ENCODE results near the gene CPNE7. TPM values are rescaled to one million over a fixed set of nuclear protein-coding genes. Genes with fewer than 3 reads are reported as not detected.

The CPNE7 gene
- total RNA-seq, 1 experiment from 2014 or later, result 108 TPM

GRCh38 chr16:89576153-89577054, 846 bp downstream of the CPNE7 start:
- Histone ChIP-seq H3K27ac (ENCODE audit: low read depth, low read length, poor library complexity, severe bottlenecking) (peak overlapping the region; percentile 83), H3K4me1 (ENCODE audit: insufficient read depth, low read length, poor library complexity, severe bottlenecking) (peaks cover 17% of the 10 kb centered on the region), H3K36me3 (ENCODE audit: insufficient read depth, low read length, poor library complexity, severe bottlenecking) (peaks cover 32% of the 10 kb centered on the region), H3K4me3 (ENCODE audit: low read depth, low read length, poor library complexity, severe bottlenecking) (peak overlapping the region; percentile 66), H3K27me3 (replicated peaks; ENCODE audit: insufficient read depth, low read depth, low read length, poor library complexity) (no peaks in the 10 kb centered on the region), H3K9me3 (ENCODE audit: low read depth, low read length, poor library complexity, severe bottlenecking) (no peaks in the 10 kb centered on the region)
- BruUV-seq (replicated peaks), result no TSS peak
- intact Hi-C loops (cut with micrococcal nuclease; ENCODE audit: unreplicated experiment), result no loop called here
- no peak for TF ChIP-seq CTCF (conservative IDR thresholded peaks at IDR 0.05; ENCODE audit: low read depth, low read length)
- ChIA-PET POLR2A (ENCODE audit: low non-redundant PET) (no interaction called here), CTCF (no interaction called here)
- no peak for DNase-seq (ENCODE audit: low spot score)

GRCh38 chr16:89577055-89577759, 1.6 kb downstream of the CPNE7 start:
- CTCF ChIA-PET, result no interaction called here
- Histone ChIP-seq H3K4me1 (ENCODE audit: insufficient read depth, low read length, poor library complexity, severe bottlenecking) (peaks cover 20% of the 10 kb centered on the region), H3K4me3 (ENCODE audit: low read depth, low read length, poor library complexity, severe bottlenecking) (peak overlapping the region; percentile 66), H3K27me3 (replicated peaks; ENCODE audit: insufficient read depth, low read depth, low read length, poor library complexity) (no peaks in the 10 kb centered on the region), H3K9me3 (ENCODE audit: low read depth, low read length, poor library complexity, severe bottlenecking) (no peaks in the 10 kb centered on the region), H3K27ac (ENCODE audit: low read depth, low read length, poor library complexity, severe bottlenecking) (peak overlapping the region; percentile 83), H3K36me3 (ENCODE audit: insufficient read depth, low read length, poor library complexity, severe bottlenecking) (peaks cover 40% of the 10 kb centered on the region)
- TF ChIP-seq EZH2 (IDR thresholded peaks at IDR 0.05; ENCODE audit: borderline replicate concordance, low read depth, low read length, poor library complexity, severe bottlenecking), result no peak
- TF ChIP-seq CTCF (conservative IDR thresholded peaks at IDR 0.05; ENCODE audit: low read depth, low read length), result no peak
- POLR2A ChIA-PET (ENCODE audit: low non-redundant PET), result no interaction called here
- DNase-seq (ENCODE audit: low spot score), result no peak
- intact Hi-C loops (cut with micrococcal nuclease; ENCODE audit: unreplicated experiment), result no loop called here
- no TSS peak for BruUV-seq (replicated peaks)

- Histone ChIP-seq H3K9me3 (ENCODE audit: low read depth, low read length, poor library complexity, severe bottlenecking) (no peaks in the 10 kb centered on the region), H3K4me1 (ENCODE audit: insufficient read depth, low read length, poor library complexity, severe bottlenecking) (peaks cover 12% of the 10 kb centered on the region), H3K27ac (ENCODE audit: low read depth, low read length, poor library complexity, severe bottlenecking) (no peak overlapping the region), H3K4me3 (ENCODE audit: low read depth, low read length, poor library complexity, severe bottlenecking) (no peak overlapping the region), H3K27me3 (replicated peaks; ENCODE audit: insufficient read depth, low read depth, low read length, poor library complexity) (no peaks in the 10 kb centered on the region), H3K36me3 (ENCODE audit: insufficient read depth, low read length, poor library complexity, severe bottlenecking) (peaks cover 54% of the 10 kb centered on the region)
- ChIA-PET CTCF (no interaction called here), POLR2A (ENCODE audit: low non-redundant PET) (no interaction called here)
- intact Hi-C loops (cut with micrococcal nuclease; ENCODE audit: unreplicated experiment), result no loop called here
- DNase-seq (ENCODE audit: low spot score), result no peak
- TF ChIP-seq EZH2 (IDR thresholded peaks at IDR 0.05; ENCODE audit: borderline replicate concordance, low read depth, low read length, poor library complexity, severe bottlenecking), result no peak
- no peak for TF ChIP-seq CTCF (conservative IDR thresholded peaks at IDR 0.05; ENCODE audit: low read depth, low read length)
- TSS peak; percentile 20 for BruUV-seq (replicated peaks)
Observed at GRCh38 chr16:89579351-89579750, 3.8 kb downstream of the CPNE7 start.
